Endometrial microvascular endothelial cells (primary cell): ENCODE results near the gene INTS12. TPM values are rescaled to one million over a fixed set of nuclear protein-coding genes. Genes with fewer than 3 reads are reported as not detected.

ENCODE experiments used
- in situ Hi-C: cut with HindIII; loops from 2 replicates; pipeline ENCODE4 v1.10.0; 2017; ENCODE audit warnings: low sequenced_read_pairs, low pct_unique_long_range_greater_than_20kb; ENCODE audit errors: inconsistent ontology term
- total RNA-seq: library from RNA; depleted of rRNA; stranded (reverse); fragments of >200 nt; gene quantifications from one replicate; pipeline ENCODE4 v1.2.3, GENCODE V29; 2015; ENCODE audit errors: inconsistent ontology term

The INTS12 gene
- total RNA-seq, 1 donor from 2014 or later = 17.7 TPM

DNA sequence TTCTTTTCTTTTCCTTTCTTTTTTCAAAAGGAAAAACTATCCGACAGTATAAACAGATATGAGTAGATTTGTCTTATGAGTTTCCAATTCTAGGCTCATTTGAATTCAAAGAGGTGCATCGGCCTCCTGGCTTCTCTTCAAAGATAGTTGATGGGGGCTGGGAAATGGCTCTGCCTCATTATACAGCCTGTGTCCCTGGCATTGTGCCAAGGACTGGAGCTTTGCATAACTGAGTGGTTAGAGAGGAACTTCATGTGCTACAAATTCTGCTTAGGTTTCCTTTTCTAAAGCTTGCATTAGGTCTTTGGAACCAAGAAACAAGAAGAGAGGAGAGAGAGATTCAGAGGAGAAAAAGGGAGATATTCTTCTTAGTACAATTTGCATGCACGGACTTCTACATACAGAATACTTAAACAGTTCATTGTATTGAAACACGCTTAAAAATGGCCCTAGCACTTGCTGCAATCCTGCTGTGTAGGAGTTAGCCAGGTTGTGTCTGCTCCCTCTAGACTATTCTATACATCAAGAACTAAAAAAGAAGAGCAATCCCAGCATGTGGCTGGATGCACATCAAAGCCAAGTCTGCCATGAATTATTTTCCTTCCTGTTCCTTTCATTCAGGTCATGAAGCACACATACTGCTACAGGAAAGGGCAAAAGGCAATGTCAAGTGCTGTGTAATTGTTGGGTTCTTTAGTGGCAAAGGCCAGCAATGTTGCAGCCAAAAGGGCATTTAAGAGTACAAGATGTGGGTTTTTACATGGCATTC is 70.9 kb downstream of the INTS12 start:
- in situ Hi-C loops = no loop called here

DNA sequence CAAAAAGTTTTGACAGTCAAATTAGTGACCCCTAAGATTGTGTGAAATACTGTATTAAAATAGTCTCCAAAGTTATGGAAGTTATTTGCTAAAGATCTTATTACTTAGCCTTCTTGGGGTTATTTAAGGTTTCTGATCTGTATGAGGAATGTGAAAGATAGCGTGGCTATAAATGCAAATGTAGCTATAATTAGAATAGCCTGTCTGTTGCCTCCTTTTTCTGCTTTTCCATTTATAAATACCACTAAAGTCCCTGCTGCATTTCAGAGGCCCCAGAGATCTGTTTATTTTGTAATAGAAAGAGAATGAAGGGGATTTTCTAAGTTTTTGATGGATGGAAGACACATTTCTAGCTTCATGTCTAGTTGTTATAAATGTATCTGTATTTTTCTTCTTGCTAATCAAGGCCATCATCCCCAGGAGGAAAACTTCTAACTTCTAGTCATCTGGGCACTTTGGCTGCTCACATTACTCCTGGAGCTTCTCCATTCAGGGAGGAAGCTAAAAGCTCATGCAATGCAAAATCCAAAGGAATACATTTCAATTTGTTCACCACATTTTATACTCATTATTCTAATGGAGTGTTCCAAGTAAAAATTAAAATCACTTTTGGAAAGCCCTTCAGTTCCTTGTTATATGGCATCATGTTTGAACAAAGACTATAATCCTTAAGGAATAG is 73.9 kb downstream of the INTS12 start:
- in situ Hi-C loops = no loop called here

DNA sequence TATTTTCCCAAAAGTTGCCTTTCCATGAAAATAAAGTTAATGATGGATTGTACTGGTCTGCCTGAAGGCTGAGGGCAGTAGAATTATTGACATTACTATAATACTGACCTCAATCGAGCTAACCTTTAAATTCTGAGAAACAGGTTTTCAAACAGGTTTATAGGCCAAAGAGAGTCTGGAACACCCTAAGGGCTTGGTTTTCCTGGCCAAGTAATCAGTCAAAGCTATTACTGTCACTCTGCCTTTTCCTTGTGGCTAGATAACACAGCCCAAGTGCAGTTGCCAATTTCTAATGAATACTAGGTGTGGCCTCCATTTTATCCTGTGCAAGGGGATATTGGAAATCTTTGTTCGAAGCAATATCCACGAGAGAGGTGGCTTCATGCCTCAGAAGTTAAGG is 75.2 kb downstream of the INTS12 start:
- in situ Hi-C loops = no loop called here

Other genes starting within 250 kb of the INTS12 start
- gene PPA2, start 234.6 kb downstream of the INTS12 start, total RNA-seq = 53.7 TPM
- gene ARHGEF38, start 156.1 kb downstream of the INTS12 start, total RNA-seq = not detected
- 16.5 TPM for gene GSTCD, start 95 bp upstream of the INTS12 start, total RNA-seq
- not detected for gene NPNT, start 186.8 kb upstream of the INTS12 start, total RNA-seq